NCI-H1092 treated with DMSO at 0.1 percent for 48 hours (cell line): ENCODE results near the gene CRKL.

Experiments
- DNase-seq: peaks from one replicate; lab custom pipeline; 2025; lab: John Stamatoyannopoulos, UW

The CRKL gene

DNA sequence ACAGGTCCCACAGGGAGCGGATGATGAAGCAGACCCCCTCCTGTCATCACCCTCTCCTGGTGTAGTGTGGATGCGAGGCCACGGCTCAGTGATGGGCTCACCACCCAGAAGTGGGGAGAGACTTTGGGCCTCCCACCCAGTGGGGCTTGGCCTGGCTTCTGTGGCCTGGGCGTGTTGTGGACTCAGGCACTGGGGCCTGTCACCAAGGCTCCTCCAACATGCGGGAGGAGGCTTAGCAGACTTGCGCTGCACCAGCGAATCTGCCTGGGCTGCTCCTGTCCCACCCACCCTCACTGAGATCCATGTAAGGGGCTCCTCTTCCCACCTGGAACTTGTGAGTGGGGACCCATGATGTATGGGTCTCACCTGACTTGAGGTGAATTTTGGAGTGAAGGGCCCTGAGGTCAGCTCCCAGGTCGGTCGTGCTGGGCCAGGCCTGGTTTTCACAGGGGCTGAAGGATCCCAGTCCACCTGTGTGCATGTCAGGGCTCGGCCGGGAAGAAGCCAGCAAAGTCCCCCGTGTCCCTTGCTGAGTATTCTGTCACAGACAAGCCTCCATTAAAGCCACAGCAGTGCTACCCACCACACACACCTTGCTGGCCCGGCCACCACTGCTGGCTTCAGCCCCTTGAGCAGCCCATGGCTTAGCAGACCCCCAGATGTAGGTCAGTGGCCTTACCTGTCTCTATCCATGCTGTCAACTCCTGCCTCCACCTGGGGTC lies 80.5 kb downstream of the CRKL start:
- no peak for DNase-seq

DNA sequence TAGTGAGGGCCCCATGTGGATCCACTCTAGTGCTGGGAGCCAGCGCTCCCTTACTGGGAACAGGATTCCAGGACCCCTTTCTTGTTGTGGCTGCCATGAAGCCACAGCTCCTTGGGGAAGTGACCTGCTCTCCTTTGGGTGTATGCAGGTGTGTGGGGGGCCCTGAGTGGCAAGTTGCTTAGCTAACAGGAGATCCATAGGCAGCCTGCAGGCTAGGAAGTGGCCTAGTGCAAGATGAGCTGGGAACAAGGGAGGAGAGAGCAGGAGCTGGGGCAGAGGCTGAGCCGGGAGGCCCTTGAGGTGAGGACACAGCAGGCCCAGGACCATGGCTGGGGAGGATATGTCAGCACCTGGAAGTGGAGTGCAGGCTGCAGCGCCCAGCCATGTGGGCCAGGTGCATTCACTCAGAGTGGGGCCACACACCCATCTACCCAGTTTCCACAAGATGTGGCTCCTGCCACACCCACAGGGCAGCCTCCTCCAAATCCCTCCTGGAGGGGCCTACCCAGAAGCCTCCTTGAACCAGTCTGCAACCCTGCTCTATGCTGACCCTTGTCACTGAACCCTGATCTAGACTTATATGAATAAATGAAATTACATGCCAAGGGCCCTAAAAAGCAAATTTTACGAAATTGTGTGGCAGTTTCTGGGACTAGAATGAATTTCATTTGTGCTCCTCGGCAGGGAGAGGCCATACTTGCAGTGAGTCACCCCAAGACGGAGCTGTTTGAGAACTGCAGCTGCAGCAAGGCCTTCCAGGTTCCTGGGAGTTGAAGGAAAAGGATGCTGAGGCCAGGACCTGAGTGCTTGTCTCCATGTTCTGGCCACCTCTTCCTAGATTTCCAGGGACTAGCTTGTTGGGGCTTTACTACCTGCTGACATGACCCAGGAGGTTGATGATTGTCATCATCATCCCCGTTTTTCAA lies 81.5 kb downstream of the CRKL start:
- no peak for DNase-seq

DNA sequence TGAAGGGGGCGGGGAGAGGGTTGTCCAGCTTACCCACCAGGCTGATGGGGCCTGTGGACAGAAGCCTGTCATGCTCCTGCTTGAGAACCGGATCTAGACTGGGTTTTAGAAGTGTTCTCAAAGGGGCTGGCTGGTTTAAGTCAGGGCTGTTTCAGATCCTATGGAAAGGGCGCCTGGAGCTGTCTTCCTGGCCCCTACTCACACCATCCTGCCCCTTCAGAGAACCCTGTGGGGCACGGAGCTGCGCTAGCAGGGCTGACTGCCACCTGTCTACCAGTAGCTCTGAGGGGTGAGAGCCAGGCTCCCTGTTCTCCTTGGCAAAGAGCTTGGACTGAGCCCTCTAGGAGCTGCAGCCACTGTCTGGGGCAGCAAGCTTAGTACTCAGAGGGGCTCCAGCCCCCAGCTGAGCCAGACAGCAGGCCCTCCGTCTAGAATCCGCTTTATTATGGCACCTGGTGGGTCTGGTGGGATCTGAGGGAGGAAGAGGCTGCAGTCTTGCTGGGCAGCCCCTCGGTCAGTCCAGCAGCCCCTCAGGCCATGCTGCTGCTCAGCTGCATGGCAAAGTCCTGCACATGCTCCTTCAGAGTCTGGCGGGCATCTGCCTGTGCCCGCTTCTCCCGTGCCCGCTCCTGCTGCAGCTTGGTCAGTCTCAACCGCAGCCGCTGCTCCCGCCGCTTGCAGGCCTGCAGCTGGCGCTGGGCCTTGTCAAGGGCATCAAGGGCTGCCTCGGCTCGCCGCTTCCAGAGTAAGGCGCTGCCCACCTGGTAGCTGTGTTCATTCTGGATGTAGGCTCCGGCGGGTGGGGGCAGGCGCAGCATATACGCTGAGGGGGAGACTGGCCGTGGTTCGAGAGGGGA lies 82.4 kb downstream of the CRKL start:
- no peak for DNase-seq

DNA sequence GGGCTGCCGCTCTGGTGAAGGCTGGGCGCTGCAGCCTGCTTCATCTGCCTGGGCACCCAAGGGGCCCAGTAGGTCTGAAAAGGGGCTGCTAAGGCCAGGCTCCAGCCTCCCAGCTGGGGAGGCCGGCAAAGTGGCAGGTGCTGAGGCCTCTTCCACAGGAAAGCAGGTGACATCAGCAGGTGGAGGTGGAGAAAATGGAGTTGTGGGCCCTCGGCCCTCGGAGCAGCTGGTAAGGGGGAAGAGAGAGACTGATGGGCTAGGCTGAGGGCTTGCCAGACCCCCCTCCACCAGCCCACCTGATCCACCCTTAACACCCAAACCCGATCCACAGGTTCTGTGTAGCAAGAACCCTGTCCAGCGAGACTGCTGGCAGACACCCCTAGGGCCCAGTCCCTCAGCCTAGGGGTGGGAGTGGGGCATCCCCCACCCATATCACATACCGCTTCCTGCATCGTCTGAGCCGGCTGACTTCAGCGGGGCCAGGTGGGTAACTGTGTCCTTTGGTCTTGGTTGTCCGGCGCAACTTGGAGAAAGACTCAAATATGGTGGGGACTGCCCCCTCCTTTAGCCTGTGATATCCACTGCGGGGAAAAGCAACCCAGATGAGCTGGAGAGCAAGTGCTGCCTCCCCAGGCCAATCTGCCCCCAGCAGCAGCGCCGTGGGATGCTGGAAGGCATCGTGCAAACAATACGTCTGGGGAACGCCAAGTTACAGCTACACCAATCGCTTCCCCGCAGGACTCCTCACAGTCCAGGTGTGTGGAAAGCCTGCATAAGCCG lies 83.2 kb downstream of the CRKL start:
- DNase-seq = peak; percentile 36

DNA sequence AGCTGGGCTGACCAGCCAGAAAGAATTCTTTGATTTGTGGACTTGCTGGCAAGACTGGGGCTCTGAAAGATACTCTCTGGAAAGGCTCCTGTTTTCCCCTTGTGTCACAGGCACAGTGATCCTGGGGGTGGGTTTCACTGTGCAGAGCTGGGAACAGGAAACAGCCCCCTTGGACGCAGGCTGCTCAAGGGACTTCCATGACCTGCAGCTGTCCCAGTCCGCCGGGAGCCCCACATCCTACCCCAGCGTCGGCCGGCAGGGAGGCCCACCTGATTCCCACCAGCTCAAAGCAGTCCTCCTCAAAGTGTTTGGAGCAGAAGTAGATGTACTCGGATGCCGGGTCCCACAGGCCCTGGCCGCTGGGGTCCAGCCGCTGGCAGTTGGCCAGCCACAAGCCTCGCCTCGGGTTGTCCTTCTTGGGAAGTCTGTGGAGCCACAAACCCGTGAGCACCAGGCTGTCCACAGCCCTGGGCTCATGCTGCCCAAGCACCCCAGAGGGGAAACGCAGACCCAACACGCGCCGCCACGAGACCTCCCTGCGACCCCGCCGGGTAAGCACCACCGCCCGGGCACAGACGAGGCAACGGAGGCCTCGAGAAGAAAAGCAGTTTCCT lies 83.9 kb downstream of the CRKL start:
- peak; percentile 26 for DNase-seq

DNA sequence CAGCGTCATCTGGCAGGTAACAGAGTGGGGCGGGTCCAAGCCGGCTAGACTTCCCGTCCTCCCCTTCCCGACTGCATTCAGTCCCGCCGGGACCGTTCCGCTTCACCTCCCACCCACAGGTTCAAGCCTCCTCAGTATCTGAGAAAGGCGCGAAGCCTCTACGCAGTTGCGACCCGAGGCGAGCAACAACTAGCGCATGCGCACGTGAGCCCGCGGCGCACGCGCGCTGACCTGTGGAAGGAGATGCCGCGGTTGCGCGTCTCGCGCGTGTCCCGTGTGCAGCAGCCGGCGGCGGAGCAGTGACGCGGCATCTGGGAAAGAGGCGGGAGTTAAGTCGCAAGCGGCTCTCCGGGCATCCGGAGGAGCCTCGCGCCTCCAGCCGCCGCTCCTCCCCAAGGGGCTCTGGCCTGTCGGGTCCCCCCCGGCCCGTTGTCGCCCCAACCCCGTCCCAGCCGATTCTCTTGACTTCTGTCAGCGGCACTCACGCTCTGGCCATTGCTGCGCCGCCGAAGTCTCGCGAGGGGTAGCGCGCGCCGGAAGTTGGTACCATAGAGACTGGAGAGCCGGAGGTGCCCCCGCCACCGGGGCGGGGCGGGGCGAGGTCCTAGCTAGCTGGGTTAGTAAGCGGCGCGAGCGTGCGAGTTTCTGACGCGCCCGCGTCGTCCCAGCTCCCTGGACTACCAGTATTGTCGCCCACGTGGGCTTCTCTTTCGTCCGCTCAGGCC lies 84.6 kb downstream of the CRKL start, which contains the start of gene THAP7:
Gene THAP7 (minus strand): TSS at position 518 of the 725 bp plus-strand sequence. CDS start 207 bp downstream, at position 311.
- peak; percentile 96 for DNase-seq
